Mammary epithelial cell (primary cell): ENCODE results near the gene INTS3.

Experiments
- EZH2 ChIP-seq: IDR thresholded peaks from 2 replicates; pipeline ENCODE4 v1.6.1; 2012; ENCODE audit warnings: low read length, inconsistent platforms, borderline replicate concordance
- TF ChIP-seq, protein P1 (sequence below), 2 donors: IDR thresholded peaks in 1 of 2; conservative IDR thresholded peaks in 1 of 2; 2 replicates each; pipeline ENCODE4 v1.5.1; 2011 to 2012; ENCODE audit warnings: inconsistent platforms in 2 of 2, low read length in 2 of 2, mild to moderate bottlenecking in 2 of 2, control low read depth in 1 of 2, low read depth in 1 of 2; ENCODE audit not compliant: insufficient read depth in 1 of 2; ENCODE audit errors: extremely low read depth in 1 of 2

- no peak for TF ChIP-seq EZH2
- TF ChIP-seq, protein P1, sequence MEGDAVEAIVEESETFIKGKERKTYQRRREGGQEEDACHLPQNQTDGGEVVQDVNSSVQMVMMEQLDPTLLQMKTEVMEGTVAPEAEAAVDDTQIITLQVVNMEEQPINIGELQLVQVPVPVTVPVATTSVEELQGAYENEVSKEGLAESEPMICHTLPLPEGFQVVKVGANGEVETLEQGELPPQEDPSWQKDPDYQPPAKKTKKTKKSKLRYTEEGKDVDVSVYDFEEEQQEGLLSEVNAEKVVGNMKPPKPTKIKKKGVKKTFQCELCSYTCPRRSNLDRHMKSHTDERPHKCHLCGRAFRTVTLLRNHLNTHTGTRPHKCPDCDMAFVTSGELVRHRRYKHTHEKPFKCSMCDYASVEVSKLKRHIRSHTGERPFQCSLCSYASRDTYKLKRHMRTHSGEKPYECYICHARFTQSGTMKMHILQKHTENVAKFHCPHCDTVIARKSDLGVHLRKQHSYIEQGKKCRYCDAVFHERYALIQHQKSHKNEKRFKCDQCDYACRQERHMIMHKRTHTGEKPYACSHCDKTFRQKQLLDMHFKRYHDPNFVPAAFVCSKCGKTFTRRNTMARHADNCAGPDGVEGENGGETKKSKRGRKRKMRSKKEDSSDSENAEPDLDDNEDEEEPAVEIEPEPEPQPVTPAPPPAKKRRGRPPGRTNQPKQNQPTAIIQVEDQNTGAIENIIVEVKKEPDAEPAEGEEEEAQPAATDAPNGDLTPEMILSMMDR (conservative IDR thresholded peaks at IDR 0.05 in 1 of 2, IDR thresholded peaks at IDR 0.05 in 1 of 2; ENCODE audit: extremely low read depth in 1 of 2, insufficient read depth in 1 of 2, low read depth in 1 of 2, low read length in 2 of 2): no peak
These were observed 49.8 kb downstream of the INTS3 start for GRCh38 chr1:153777648-153778047.
